DOHH2 (cell line): ENCODE results near the gene SF3A2.

Source experiments
- H3F3A ChIP-seq: fragments of 200-600 bp; sonication (generic), shearing (Covaris generic); 2 replicates; pipeline ENCODE4 v1.6.0; 2016; ENCODE audit warnings: antibody characterized with exemption, mild to moderate bottlenecking; ENCODE audit not compliant: control insufficient read depth, insufficient read depth
- H3K27ac ChIP-seq: fragments of 200-600 bp; sonication (generic); 2 replicates; pipeline ENCODE4 v1.5.1; 2014; ENCODE audit warnings: low read depth, mild to moderate bottlenecking, low read length, moderate library complexity
- H3K27me3 ChIP-seq: fragments of 200-600 bp; sonication (generic); 2 replicates; pipeline ENCODE4 v1.6.1; 2014; ENCODE audit warnings: mild to moderate bottlenecking, low read length, mixed read lengths; ENCODE audit not compliant: control insufficient read depth
- H3K36me3 ChIP-seq: fragments of 200-600 bp; sonication (generic); 2 replicates; pipeline ENCODE4 v1.6.1; 2014; ENCODE audit warnings: mild to moderate bottlenecking, low read length, moderate library complexity, mixed read lengths; ENCODE audit not compliant: control insufficient read depth
- H3K4me1 ChIP-seq: fragments of 200-600 bp; sonication (generic); 2 replicates; pipeline ENCODE4 v1.6.1; 2014; ENCODE audit warnings: mild to moderate bottlenecking, low read length, mixed read lengths; ENCODE audit not compliant: control insufficient read depth
- H3K4me2 ChIP-seq: fragments of 200-600 bp; sonication (generic); 2 replicates; pipeline ENCODE4 v1.6.0; 2014; ENCODE audit warnings: mild to moderate bottlenecking, low read length, moderate library complexity
- H3K4me3 ChIP-seq: fragments of 200-600 bp; sonication (generic); 2 replicates; pipeline ENCODE4 v1.5.1; 2014; ENCODE audit warnings: mild to moderate bottlenecking, low read length, mixed read lengths
- H3K79me2 ChIP-seq: fragments of 200-600 bp; sonication (generic); 2 replicates; pipeline ENCODE4 v1.6.1; 2014; ENCODE audit warnings: mild to moderate bottlenecking, low read length, mixed read lengths; ENCODE audit not compliant: control insufficient read depth
- H3K9me2 ChIP-seq: fragments of 200-600 bp; sonication (generic); replicated peaks from 2 replicates; pipeline ENCODE4 v1.6.1; 2014; ENCODE audit warnings: mild to moderate bottlenecking, low read length, mixed read lengths; ENCODE audit not compliant: control insufficient read depth
- H3K9me3 ChIP-seq: fragments of 200-600 bp; sonication (generic); 2 replicates; pipeline ENCODE4 v1.6.1; 2014; ENCODE audit warnings: antibody characterized with exemption, low read length, mixed read lengths; ENCODE audit not compliant: control insufficient read depth, insufficient read depth
- H4K20me1 ChIP-seq: fragments of 200-600 bp; sonication (generic); 2 replicates; pipeline ENCODE4 v1.6.0; 2014; ENCODE audit warnings: low read depth, mild to moderate bottlenecking, antibody characterized with exemption, low read length, moderate library complexity; ENCODE audit not compliant: control insufficient read depth, insufficient read depth
- EZH2phosphoT487 ChIP-seq: fragments of 200-600 bp; sonication (generic); IDR thresholded peaks from 2 replicates; pipeline ENCODE4 v1.6.1; 2017; ENCODE audit warnings: borderline replicate concordance, mild to moderate bottlenecking, antibody characterized with exemption, low read length, moderate library complexity, mixed read lengths
- TF ChIP-seq, protein P1 (sequence below): fragments of 200-600 bp; sonication (generic); IDR thresholded peaks from one replicate; pipeline ENCODE4 v1.5.1; 2014; ENCODE audit warnings: antibody characterized with exemption, mild to moderate bottlenecking, low read depth, low read length; ENCODE audit not compliant: poor library complexity, severe bottlenecking

SF3A2 gene

DNA sequence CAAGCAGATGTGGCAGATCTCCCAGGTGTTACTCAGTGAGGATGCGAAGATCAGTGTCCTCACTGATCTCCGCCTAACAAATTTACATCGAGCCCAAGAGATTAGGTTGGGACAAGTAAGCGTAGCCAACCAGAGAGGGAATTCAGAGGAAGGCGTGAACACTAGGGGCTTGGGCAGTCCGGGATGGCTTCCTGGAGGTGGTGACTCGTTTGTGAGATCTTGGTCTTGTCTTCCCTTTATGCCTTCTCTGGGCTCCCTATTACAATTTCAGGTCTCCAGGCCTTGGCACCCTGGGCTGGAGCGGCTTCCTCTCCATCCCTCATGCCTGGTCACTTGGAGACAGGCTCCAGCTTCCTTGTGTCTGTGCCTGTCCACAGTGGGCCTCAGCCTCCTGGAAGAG is 6.2 kb downstream of the SF3A2 start:
- peaks cover 33% of the 10 kb centered on the region for H3K4me1 ChIP-seq
- H3K79me2 ChIP-seq, result peaks cover 70% of the 10 kb centered on the region
- TF ChIP-seq EZH2phosphoT487, result no peak
- TF ChIP-seq, protein P1, sequence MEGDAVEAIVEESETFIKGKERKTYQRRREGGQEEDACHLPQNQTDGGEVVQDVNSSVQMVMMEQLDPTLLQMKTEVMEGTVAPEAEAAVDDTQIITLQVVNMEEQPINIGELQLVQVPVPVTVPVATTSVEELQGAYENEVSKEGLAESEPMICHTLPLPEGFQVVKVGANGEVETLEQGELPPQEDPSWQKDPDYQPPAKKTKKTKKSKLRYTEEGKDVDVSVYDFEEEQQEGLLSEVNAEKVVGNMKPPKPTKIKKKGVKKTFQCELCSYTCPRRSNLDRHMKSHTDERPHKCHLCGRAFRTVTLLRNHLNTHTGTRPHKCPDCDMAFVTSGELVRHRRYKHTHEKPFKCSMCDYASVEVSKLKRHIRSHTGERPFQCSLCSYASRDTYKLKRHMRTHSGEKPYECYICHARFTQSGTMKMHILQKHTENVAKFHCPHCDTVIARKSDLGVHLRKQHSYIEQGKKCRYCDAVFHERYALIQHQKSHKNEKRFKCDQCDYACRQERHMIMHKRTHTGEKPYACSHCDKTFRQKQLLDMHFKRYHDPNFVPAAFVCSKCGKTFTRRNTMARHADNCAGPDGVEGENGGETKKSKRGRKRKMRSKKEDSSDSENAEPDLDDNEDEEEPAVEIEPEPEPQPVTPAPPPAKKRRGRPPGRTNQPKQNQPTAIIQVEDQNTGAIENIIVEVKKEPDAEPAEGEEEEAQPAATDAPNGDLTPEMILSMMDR, result no peak
- H3K9me2 ChIP-seq, result no peaks in the 10 kb centered on the region
- no peaks in the 10 kb centered on the region for H3F3A ChIP-seq
- H3K27me3 ChIP-seq, result no peaks in the 10 kb centered on the region
- no peak overlapping the region for H3K27ac ChIP-seq
- H3K4me3 ChIP-seq, result no peak overlapping the region
- no peak overlapping the region for H3K4me2 ChIP-seq
- peaks cover 39% of the 10 kb centered on the region for H4K20me1 ChIP-seq
- no peaks in the 10 kb centered on the region for H3K9me3 ChIP-seq
- H3K36me3 ChIP-seq, result peaks cover 99% of the 10 kb centered on the region

DNA sequence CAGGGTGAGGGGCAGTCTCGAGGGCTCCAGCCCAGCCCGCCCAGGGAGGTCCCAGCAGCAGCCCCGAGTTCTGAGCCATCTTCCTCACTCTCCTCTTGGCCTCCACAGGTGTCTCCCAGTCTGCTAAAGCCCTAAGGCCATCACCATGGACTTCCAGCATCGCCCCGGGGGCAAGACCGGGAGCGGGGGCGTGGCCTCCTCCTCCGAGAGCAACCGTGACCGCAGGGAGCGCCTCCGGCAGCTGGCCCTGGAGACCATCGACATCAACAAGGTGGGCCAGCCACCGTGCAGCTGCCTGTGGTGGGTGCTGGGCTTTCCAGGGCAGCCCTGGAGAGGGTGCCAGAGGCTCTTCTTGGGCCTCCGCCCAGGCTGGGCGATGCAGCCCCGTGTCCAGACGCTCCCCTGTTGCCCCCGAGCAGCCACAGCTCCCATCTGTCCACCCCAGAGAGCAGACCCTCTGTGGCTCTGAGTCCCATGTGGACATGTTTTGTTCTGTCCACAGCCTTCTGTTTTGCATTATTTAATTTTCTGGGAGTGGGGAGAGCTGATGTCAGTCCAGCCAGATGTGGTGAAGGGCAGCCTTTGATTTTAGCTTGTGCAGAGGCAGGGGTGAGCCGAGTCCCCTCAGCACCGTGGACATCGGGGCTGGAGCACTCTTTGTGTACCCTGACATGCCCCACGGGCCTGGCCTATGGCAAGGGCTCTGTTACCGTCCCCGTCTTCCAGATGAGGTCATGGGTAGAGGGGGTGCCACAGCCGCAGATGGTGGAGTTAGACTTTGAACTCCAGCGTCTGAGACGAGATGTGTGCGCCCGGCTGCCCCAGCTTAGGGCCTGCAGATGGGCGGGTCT is 6.9 kb downstream of the SF3A2 start:
- H3K36me3 ChIP-seq, result peaks cover 97% of the 10 kb centered on the region
- no peak overlapping the region for H3K4me3 ChIP-seq
- H3K9me2 ChIP-seq, result no peaks in the 10 kb centered on the region
- no peaks in the 10 kb centered on the region for H3K9me3 ChIP-seq
- peaks cover 32% of the 10 kb centered on the region for H4K20me1 ChIP-seq
- H3K27ac ChIP-seq, result no peak overlapping the region
- TF ChIP-seq, protein P1, result no peak
- no peak for TF ChIP-seq EZH2phosphoT487
- H3K27me3 ChIP-seq, result no peaks in the 10 kb centered on the region
- H3K79me2 ChIP-seq, result peaks cover 63% of the 10 kb centered on the region
- peaks cover 26% of the 10 kb centered on the region for H3K4me1 ChIP-seq
- no peaks in the 10 kb centered on the region for H3F3A ChIP-seq
- no peak overlapping the region for H3K4me2 ChIP-seq

DNA sequence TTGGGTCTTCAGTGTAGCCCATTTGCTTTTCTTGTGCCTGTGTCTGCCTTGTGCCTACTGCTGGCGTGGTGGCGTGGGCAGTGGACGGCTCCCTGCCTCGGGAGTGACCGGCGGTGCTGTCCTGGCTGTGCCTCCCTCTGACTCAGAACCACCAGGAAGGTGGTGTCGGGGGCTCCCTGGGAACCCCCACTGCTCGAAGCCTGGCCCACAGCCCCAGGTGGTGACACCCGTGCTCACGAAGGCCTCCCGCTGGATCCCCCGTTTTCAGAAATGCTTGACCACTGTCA is 7.4 kb downstream of the SF3A2 start:
- Histone ChIP-seq H3K4me3 (no peak overlapping the region), H3K4me1 (peaks cover 20% of the 10 kb centered on the region), H3K9me2 (no peaks in the 10 kb centered on the region), H3F3A (no peaks in the 10 kb centered on the region), H3K27me3 (no peaks in the 10 kb centered on the region), H4K20me1 (peaks cover 27% of the 10 kb centered on the region), H3K36me3 (peaks cover 93% of the 10 kb centered on the region), H3K4me2 (no peak overlapping the region), H3K9me3 (no peaks in the 10 kb centered on the region), H3K79me2 (peaks cover 57% of the 10 kb centered on the region), H3K27ac (no peak overlapping the region)
- TF ChIP-seq, protein P1, result no peak
- no peak for TF ChIP-seq EZH2phosphoT487
